Measurements from ENCODE around the gene ZNF317.

Gene ZNF317

GRCh38 chr19:9140159-9140874 lies at the start of gene ZNF317:
TSS of gene ZNF317 (plus strand) at chr19:9140397. CDS start at chr19:9156017, 15,620 bp downstream.
- DNase-seq: peak; percentile 98

- DNase-seq: no peak
Observed at GRCh38 chr19:9107375-9107774, 32.8 kb upstream of the ZNF317 start, which contains the start of gene OR7G2. TSS of gene OR7G2 (minus strand) at chr19:9107475. CDS start at chr19:9103243, 4,232 bp downstream.

GRCh38 chr19:9109959-9110358 lies 30.2 kb upstream of the ZNF317 start:
- no peak for DNase-seq

- DNase-seq: no peak
Observed at GRCh38 chr19:9115307-9115813, 24.8 kb upstream of the ZNF317 start, which contains the start of gene OR7G1. TSS of gene OR7G1 (minus strand) at chr19:9115763. CDS start at chr19:9115763, 0 bp downstream.

- no peak for DNase-seq
Observed at GRCh38 chr19:9116547-9116946, 23.6 kb upstream of the ZNF317 start.

- DNase-seq: no peak
Observed at GRCh38 chr19:9126900-9127405, 13.2 kb upstream of the ZNF317 start, which contains the start of gene OR7G3. TSS of gene OR7G3 (minus strand) at chr19:9126950. CDS start at chr19:9126950, 0 bp downstream.

GRCh38 chr19:9128171-9128570 lies 12.0 kb upstream of the ZNF317 start:
- no peak for DNase-seq

- DNase-seq: no peak
Observed at GRCh38 chr19:9130965-9131364, 9.2 kb upstream of the ZNF317 start.

GRCh38 chr19:9132422-9132821 lies 7.8 kb upstream of the ZNF317 start:
- no peak for DNase-seq

GRCh38 chr19:9139609-9140158 lies 513 bp upstream of the ZNF317 start:
- peak; percentile 9 for DNase-seq

- DNase-seq: peak; percentile 45
Observed at GRCh38 chr19:9144920-9145319, 4.7 kb downstream of the ZNF317 start.

- no peak for DNase-seq
Observed at GRCh38 chr19:9146882-9147281, 6.7 kb downstream of the ZNF317 start.

GRCh38 chr19:9148697-9149096 lies 8.5 kb downstream of the ZNF317 start:
- DNase-seq: no peak

- no peak for DNase-seq
Observed at GRCh38 chr19:9149997-9150396, 9.8 kb downstream of the ZNF317 start.

GRCh38 chr19:9150650-9151049 lies 10.5 kb downstream of the ZNF317 start:
- no peak for DNase-seq

GRCh38 chr19:9151367-9151766 lies 11.2 kb downstream of the ZNF317 start:
- DNase-seq: no peak

GRCh38 chr19:9155591-9155990 lies 15.4 kb downstream of the ZNF317 start:
- DNase-seq: no peak

- DNase-seq: no peak
Observed at GRCh38 chr19:9156304-9156703, 16.1 kb downstream of the ZNF317 start.

GRCh38 chr19:9159891-9160290 lies 19.7 kb downstream of the ZNF317 start:
- DNase-seq: no peak

- no peak for DNase-seq
Observed at GRCh38 chr19:9161427-9161826, 21.2 kb downstream of the ZNF317 start.

GRCh38 chr19:9165261-9165660 lies 25.1 kb downstream of the ZNF317 start:
- no peak for DNase-seq

- DNase-seq: no peak
Observed at GRCh38 chr19:9166846-9167245, 26.6 kb downstream of the ZNF317 start.

- no peak for DNase-seq
Observed at GRCh38 chr19:9171393-9171991, 31.3 kb downstream of the ZNF317 start.

GRCh38 chr19:9175326-9175725 lies 35.1 kb downstream of the ZNF317 start:
- no peak for DNase-seq

Data from hematopoietic multipotent progenitor cell treated with erythropoietin and hydrocortisone succinate and interleukin-3 and kit ligand, for 6 days (in vitro differentiated cells).